Thyroid gland (tissue), 4 donors: ENCODE data around the gene MYOF.

ENCODE experiments used
- CTCF ChIP-seq, 6 experiments: fragments of 200-600 bp in 3 of 6; fragments of 450-650 bp in 3 of 6; sonication (generic) in 3 of 6; IDR thresholded peaks; one replicate each; pipeline ENCODE4 v1.5.1; 2016 to 2019; ENCODE audit warnings: antibody characterized with exemption in 6 of 6, mild to moderate bottlenecking in 2 of 6, inconsistent platforms in 1 of 6, moderate library complexity in 1 of 6
- POLR2A ChIP-seq, 2 donors: fragments of 450-650 bp; IDR thresholded peaks; one replicate each; pipeline ENCODE4 v1.6.1; 2017; ENCODE audit warnings: antibody characterized with exemption in 2 of 2, mild to moderate bottlenecking in 2 of 2, moderate library complexity in 1 of 2

DNA sequence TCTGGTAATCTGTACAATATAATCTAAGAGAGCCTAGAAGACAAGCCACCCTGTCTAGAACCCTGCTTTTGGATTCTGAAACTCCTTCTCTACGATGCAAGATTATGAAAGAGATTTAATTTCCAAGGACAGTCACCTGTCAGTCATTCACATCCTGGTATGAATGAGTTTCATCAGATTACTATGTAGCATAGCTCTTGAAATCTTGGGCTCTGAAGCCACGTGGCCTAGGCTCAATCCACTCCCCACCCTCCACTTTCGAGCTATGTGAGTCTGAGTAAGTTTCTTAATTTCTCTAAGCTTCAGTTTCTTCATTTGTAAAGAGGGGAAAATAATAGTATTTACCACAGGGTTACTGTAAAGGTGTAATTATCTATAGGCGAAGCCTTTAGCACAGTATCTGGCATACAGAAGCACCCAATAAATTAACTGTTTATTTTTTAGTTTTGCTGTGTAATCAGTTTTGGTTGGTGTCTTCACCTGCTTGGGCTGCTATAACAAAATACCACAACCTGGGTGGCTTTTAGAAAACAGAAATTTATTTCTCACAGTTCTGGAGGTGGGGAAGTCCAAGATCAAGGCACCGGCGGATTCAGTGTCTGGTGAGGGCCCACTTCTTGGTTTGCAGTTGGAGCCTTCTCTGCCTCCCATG, 71.3 kb downstream of the MYOF start:
- TF ChIP-seq POLR2A (IDR thresholded peaks at IDR 0.05) (no peak), CTCF (IDR thresholded peaks at IDR 0.05) (no peak)
